ENCODE measurements around the gene PROZ. TPM values are rescaled to one million over a fixed set of nuclear protein-coding genes. Genes with fewer than 3 reads are reported as not detected.

PROZ gene
- total and polyA plus RNA-seq, 2 of the 13 experiments (the other 11 are each of a cell fraction or from before 2014, with no cell fraction given) = 5.6 to 22.5 TPM

DNA sequence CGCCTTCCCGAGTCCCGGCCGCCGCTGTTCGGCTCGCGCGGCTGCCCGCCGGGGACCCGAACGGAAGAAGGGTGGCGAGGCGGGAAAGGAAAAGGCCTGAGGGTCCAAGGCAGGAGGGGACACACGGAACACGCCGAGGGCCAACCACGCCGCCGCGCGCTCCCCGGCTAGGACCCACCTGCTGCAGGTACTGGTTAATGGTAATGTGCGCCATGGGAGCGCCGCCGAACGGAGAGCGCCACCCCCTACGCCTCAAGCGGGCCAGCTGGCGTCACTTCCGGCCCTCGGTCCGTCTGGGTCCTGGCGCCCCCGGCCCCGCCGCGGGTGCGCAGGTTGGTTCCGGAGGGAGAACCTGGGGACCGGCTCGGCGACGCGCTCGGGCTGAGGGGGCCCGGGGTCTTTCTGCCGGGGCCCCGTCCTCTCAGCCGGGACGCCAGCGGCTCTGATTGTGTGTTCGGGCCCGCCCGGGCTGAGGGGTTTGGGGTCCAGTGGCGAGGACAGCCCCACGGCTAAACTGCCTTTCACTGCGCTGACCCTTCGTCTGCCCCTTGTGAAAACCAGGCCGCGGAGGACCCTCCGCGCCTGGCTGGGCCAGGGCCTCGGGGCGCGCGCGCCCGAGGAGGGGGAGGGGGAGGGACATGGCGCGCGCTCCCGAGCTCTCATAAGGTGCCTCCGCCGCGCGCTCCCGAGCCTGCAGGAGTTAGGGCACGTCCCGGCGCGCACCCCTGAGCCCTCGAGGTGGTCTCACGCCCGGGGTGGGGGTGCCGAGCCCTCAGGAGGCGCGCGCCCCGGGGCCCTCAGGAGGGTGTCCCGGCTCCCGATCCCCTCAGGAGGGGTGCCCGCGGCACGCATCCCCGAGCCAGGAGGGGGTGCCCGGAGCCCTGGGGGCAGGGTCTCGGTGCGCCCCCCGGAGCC, 50.2 kb downstream of the PROZ start, which contains the start of gene PCID2 (continued):
- TF ChIP-seq SMAD1 (CRISPR knock-in tag; IDR thresholded peaks at IDR 0.05; ENCODE audit: borderline replicate concordance, low read depth) (peak; percentile 88; the same call in 1 of the 2 replicates), THAP11 (CRISPR knock-in tag; IDR thresholded peaks at IDR 0.05) (peak; percentile 94), ZNF567 (CRISPR knock-in tag; IDR thresholded peaks at IDR 0.05; ENCODE audit: borderline replicate concordance) (peak; percentile 67; the same call in 1 of the 2 replicates), PCBP2 (optimal IDR thresholded peaks at IDR 0.05; ENCODE audit: low read depth, low read length, poor library complexity, severe bottlenecking) (no peak), ADNP (CRISPR knock-in tag; IDR thresholded peaks at IDR 0.05) (no peak), ZNF713 (CRISPR knock-in tag; IDR thresholded peaks at IDR 0.05) (peak; percentile 84; the same call in 1 of the 2 replicates), RNF2 (conservative IDR thresholded peaks at IDR 0.05; ENCODE audit: low read depth) (0 out of 2 replicates have a peak, but pooled peaks have one; percentile 38), ZBTB7B (CRISPR knock-in tag; IDR thresholded peaks at IDR 0.05) (peak; percentile 97), MAFF (IDR thresholded peaks at IDR 0.05; ENCODE audit: low read depth, low read length) (no peak; the same call in 1 of the 2 replicates), KDM5B (CRISPR knock-in tag; IDR thresholded peaks at IDR 0.05; ENCODE audit: borderline replicate concordance) (peak; percentile 96), SUZ12 (IDR thresholded peaks at IDR 0.05; ENCODE audit: low read depth, low read length) (no peak), ZNF562 (CRISPR knock-in tag; IDR thresholded peaks at IDR 0.05; ENCODE audit: borderline replicate concordance) (no peak), KDM3A (CRISPR knock-in tag; IDR thresholded peaks at IDR 0.05; ENCODE audit: low read depth) (peak; percentile 98), PAF1 (CRISPR knock-in tag; IDR thresholded peaks at IDR 0.05) (no peak), GMEB2 (CRISPR knock-in tag; IDR thresholded peaks at IDR 0.05; ENCODE audit: low read depth) (peak; percentile 78), FOXO1 (CRISPR knock-in tag; IDR thresholded peaks at IDR 0.05) (peak; percentile 79), JUND (CRISPR knock-in tag; IDR thresholded peaks at IDR 0.05) (peak; percentile 85), ZNF34 (CRISPR knock-in tag; IDR thresholded peaks at IDR 0.05; ENCODE audit: borderline replicate concordance) (peak; percentile 75; the same call in 1 of the 2 replicates), IKZF5 (CRISPR knock-in tag; IDR thresholded peaks at IDR 0.05) (peak; percentile 93; the same call in 1 of the 2 replicates), BRCA1 (CRISPR knock-in tag; IDR thresholded peaks at IDR 0.05) (peak; percentile 87), FOXA3 (CRISPR knock-in tag; IDR thresholded peaks at IDR 0.05) (peak; percentile 76), POLR2AphosphoS2 (IDR thresholded peaks at IDR 0.05; ENCODE audit: low read depth, low read length) (no peak), SSRP1 (CRISPR knock-in tag; IDR thresholded peaks at IDR 0.05) (0 out of 2 replicates have a peak, but pooled peaks have one; percentile 55)
- TF ChIP-seq, protein P1, sequence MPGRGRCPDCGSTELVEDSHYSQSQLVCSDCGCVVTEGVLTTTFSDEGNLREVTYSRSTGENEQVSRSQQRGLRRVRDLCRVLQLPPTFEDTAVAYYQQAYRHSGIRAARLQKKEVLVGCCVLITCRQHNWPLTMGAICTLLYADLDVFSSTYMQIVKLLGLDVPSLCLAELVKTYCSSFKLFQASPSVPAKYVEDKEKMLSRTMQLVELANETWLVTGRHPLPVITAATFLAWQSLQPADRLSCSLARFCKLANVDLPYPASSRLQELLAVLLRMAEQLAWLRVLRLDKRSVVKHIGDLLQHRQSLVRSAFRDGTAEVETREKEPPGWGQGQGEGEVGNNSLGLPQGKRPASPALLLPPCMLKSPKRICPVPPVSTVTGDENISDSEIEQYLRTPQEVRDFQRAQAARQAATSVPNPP (CRISPR knock-in tag; IDR thresholded peaks at IDR 0.05) = peak; percentile 88
- TF ChIP-seq, protein P2, sequence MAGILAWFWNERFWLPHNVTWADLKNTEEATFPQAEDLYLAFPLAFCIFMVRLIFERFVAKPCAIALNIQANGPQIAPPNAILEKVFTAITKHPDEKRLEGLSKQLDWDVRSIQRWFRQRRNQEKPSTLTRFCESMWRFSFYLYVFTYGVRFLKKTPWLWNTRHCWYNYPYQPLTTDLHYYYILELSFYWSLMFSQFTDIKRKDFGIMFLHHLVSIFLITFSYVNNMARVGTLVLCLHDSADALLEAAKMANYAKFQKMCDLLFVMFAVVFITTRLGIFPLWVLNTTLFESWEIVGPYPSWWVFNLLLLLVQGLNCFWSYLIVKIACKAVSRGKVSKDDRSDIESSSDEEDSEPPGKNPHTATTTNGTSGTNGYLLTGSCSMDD (CRISPR knock-in tag; IDR thresholded peaks at IDR 0.05) = no peak
- TF ChIP-seq, protein P3, sequence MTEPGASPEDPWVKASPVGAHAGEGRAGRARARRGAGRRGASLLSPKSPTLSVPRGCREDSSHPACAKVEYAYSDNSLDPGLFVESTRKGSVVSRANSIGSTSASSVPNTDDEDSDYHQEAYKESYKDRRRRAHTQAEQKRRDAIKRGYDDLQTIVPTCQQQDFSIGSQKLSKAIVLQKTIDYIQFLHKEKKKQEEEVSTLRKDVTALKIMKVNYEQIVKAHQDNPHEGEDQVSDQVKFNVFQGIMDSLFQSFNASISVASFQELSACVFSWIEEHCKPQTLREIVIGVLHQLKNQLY (CRISPR knock-in tag; IDR thresholded peaks at IDR 0.05) = no peak

All from HepG2 (cell line).